Measurements from ENCODE around the gene NIT2.
A peak's percentile ranks its signal among the peaks of the same experiment; 100 is the strongest.
"Not testable (repeated sequence)": the region's sequence is repeated elsewhere in the genome, so short reads cannot be mapped to it uniquely, and the experiment has no call there.

Gene NIT2

GRCh38 chr3:100334488-100335351 lies at the start of gene NIT2:
Gene NIT2 (plus strand): TSS chr3:100334757. CDS start chr3:100334792, 35 bp downstream.
- DNase-seq = peak; percentile 10

GRCh38 chr3:100288288-100288894 lies 46.2 kb upstream of the NIT2 start:
- DNase-seq = no peak

- DNase-seq = no peak
Observed at GRCh38 chr3:100289339-100289738, 45.2 kb upstream of the NIT2 start.

GRCh38 chr3:100295089-100295488 lies 39.5 kb upstream of the NIT2 start:
- DNase-seq = no peak

- DNase-seq = no peak
Observed at GRCh38 chr3:100297784-100298183, 36.8 kb upstream of the NIT2 start.

- no peak for DNase-seq
Observed at GRCh38 chr3:100299016-100299415, 35.5 kb upstream of the NIT2 start.

GRCh38 chr3:100306695-100307094 lies 27.9 kb upstream of the NIT2 start:
- DNase-seq = no peak

- no peak for DNase-seq
Observed at GRCh38 chr3:100310355-100310965, 24.1 kb upstream of the NIT2 start.

- DNase-seq = no peak
Observed at GRCh38 chr3:100311011-100311410, 23.5 kb upstream of the NIT2 start.

- no peak for DNase-seq
Observed at GRCh38 chr3:100316641-100317069, 17.9 kb upstream of the NIT2 start.

- DNase-seq = no peak
Observed at GRCh38 chr3:100317912-100318311, 16.6 kb upstream of the NIT2 start.

- DNase-seq = no peak
Observed at GRCh38 chr3:100319951-100320350, 14.6 kb upstream of the NIT2 start.

GRCh38 chr3:100324044-100324443 lies 10.5 kb upstream of the NIT2 start:
- no peak for DNase-seq

GRCh38 chr3:100325827-100326226 lies 8.7 kb upstream of the NIT2 start:
- DNase-seq = no peak

GRCh38 chr3:100327377-100327776 lies 7.2 kb upstream of the NIT2 start:
- not testable (repeated sequence) for DNase-seq

GRCh38 chr3:100329800-100330489 lies 4.6 kb upstream of the NIT2 start:
- no peak for DNase-seq

GRCh38 chr3:100330651-100331050 lies 3.9 kb upstream of the NIT2 start:
- DNase-seq = no peak

- DNase-seq = no peak
Observed at GRCh38 chr3:100331660-100332059, 2.9 kb upstream of the NIT2 start.

GRCh38 chr3:100333051-100333450 lies 1.5 kb upstream of the NIT2 start:
- no peak for DNase-seq

GRCh38 chr3:100333970-100334487 lies 528 bp upstream of the NIT2 start:
- DNase-seq = no peak

GRCh38 chr3:100335434-100335833 lies 877 bp downstream of the NIT2 start:
- no peak for DNase-seq

GRCh38 chr3:100336229-100336628 lies 1.7 kb downstream of the NIT2 start:
- not testable (repeated sequence) for DNase-seq

- DNase-seq = no peak
Observed at GRCh38 chr3:100338911-100339310, 4.4 kb downstream of the NIT2 start.
